Nucleus accumbens (tissue), 56 donors: ENCODE measurements around the gene TNFAIP8L1.
"Not testable (repeated sequence)": the region's sequence is repeated elsewhere in the genome, so short reads cannot be mapped to it uniquely, and the experiment has no call there.

Source experiments
- DNase-seq, 56 donors: peaks; one replicate each; lab custom pipeline; 2025; lab: John Stamatoyannopoulos, UW

Gene TNFAIP8L1

GRCh38 chr19:4673216-4673615, 33.9 kb downstream of the TNFAIP8L1 start:
- no peak for DNase-seq

GRCh38 chr19:4673726-4674125, 34.4 kb downstream of the TNFAIP8L1 start:
- no peak for DNase-seq

GRCh38 chr19:4675346-4675745, 36.0 kb downstream of the TNFAIP8L1 start:
- no peak for DNase-seq

GRCh38 chr19:4676955-4677731, 37.8 kb downstream of the TNFAIP8L1 start:
- peak in 3 of 56 donors; percentile 6 to 12 (median 11) for DNase-seq

GRCh38 chr19:4678881-4679790, 39.8 kb downstream of the TNFAIP8L1 start:
- DNase-seq: peak in 3 of 56 donors; percentile 21 to 60 (median 22)

- not testable (repeated sequence) for DNase-seq
Observed at GRCh38 chr19:4680021-4680420, 40.7 kb downstream of the TNFAIP8L1 start.

- DNase-seq: no peak
Observed at GRCh38 chr19:4682417-4683200, 43.3 kb downstream of the TNFAIP8L1 start.

GRCh38 chr19:4684312-4685095, 45.2 kb downstream of the TNFAIP8L1 start:
- peak in 6 of 56 donors; percentile 13 to 38 (median 24) for DNase-seq

- no peak for DNase-seq
Observed at GRCh38 chr19:4686700-4687099, 47.4 kb downstream of the TNFAIP8L1 start.

- DNase-seq: no peak
Observed at GRCh38 chr19:4687396-4687795, 48.1 kb downstream of the TNFAIP8L1 start.

GRCh38 chr19:4688587-4688986, 49.3 kb downstream of the TNFAIP8L1 start:
- no peak for DNase-seq

GRCh38 chr19:4689403-4689802, 50.1 kb downstream of the TNFAIP8L1 start:
- no peak for DNase-seq

- no peak for DNase-seq
Observed at GRCh38 chr19:4690361-4690760, 51.0 kb downstream of the TNFAIP8L1 start.

- no peak for DNase-seq
Observed at GRCh38 chr19:4691373-4691772, 52.1 kb downstream of the TNFAIP8L1 start.

GRCh38 chr19:4692251-4693077, 53.1 kb downstream of the TNFAIP8L1 start:
- DNase-seq: no peak

GRCh38 chr19:4693078-4693350, 53.7 kb downstream of the TNFAIP8L1 start:
- DNase-seq: no peak

- no peak for DNase-seq
Observed at GRCh38 chr19:4693471-4694121, 54.3 kb downstream of the TNFAIP8L1 start.

- peak in 45 of 56 donors; percentile 1 to 88 (median 41) for DNase-seq
Observed at GRCh38 chr19:4694211-4694987, 55.1 kb downstream of the TNFAIP8L1 start.
